ENCODE data around the gene SLIT1. TPM values are rescaled to one million over a fixed set of nuclear protein-coding genes. Genes with fewer than 3 reads are reported as not detected.
A peak's percentile ranks its signal among the peaks of the same experiment; 100 is the strongest.

Gene SLIT1
- total and polyA plus RNA-seq, 2 of the 8 experiments (the other 6 are each of a cell fraction or from before 2014, with no cell fraction given): 0.70 to 0.88 TPM

DNA sequence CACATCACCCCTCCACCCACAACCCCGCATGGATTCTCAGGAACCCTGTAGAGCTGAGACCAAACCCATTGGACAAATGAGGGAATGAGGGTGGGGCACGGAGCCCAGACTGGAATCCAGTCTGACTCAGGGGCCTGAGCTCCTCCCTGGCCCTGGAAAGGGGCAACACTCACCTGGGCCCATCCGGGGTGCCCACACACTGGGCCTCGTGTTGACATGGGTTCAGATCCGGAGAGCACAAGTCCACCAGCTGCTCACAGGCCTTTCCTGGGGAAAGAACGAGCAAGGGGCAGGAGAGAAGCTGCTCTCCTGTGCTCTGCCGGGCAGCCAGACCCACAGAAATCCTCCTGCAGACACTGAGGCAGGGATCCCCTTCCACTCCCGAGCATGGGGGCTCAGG, 172.2 kb downstream of the SLIT1 start:
- Histone ChIP-seq H2AK5ac (ENCODE audit: low read depth, low read length) (no peak overlapping the region), H2AFZ (ENCODE audit: low read length) (no peak overlapping the region), H3K23me2 (ENCODE audit: low read depth, low read length) (no peaks in the 10 kb centered on the region), H2BK5ac (ENCODE audit: low read depth, low read length) (no peak overlapping the region), H3K9me3 (ENCODE audit: insufficient read depth in 2 of 2, low read depth in 1 of 2, low read length in 1 of 2) (no peaks in the 10 kb centered on the region), H4K20me1 (replicated peaks in 1 of 2; ENCODE audit: control insufficient read depth in 1 of 2, insufficient read depth in 2 of 2, low read length in 2 of 2) (no peaks in the 10 kb centered on the region), H3K4me1 (replicated peaks in 1 of 4; ENCODE audit: control insufficient read depth in 3 of 4, insufficient read depth in 4 of 4, low read length in 3 of 4) (no peaks in the 10 kb centered on the region), H2BK12ac (ENCODE audit: low read depth, low read length) (no peak overlapping the region), H2BK15ac (ENCODE audit: low read length) (no peak overlapping the region), H3K79me1 (ENCODE audit: low read depth, low read length) (no peaks in the 10 kb centered on the region; the same call in 1 of the 2 replicates), H3K4me3 (ENCODE audit: extremely low read depth in 1 of 4, insufficient read depth in 2 of 4, low read depth in 3 of 4, low read length in 4 of 4) (no peak overlapping the region), H4K8ac (ENCODE audit: extremely low read depth, insufficient read depth, low read length) (0 out of 2 replicates have a peak overlapping the region, but pooled peaks have one; percentile 3), H4K5ac (ENCODE audit: insufficient read length, low read depth, low read length) (no peak overlapping the region), H3K23ac (ENCODE audit: insufficient read length) (no peak overlapping the region), H3K9ac (replicated peaks in 1 of 4; ENCODE audit: extremely low read depth in 1 of 4, low read depth in 3 of 4, low read length in 3 of 4) (no peak overlapping the region), H3K79me2 (ENCODE audit: control insufficient read depth in 1 of 2, insufficient read depth in 2 of 2, low read length in 2 of 2) (no peaks in the 10 kb centered on the region), H3K14ac (ENCODE audit: insufficient read length) (no peak overlapping the region), H4K91ac (replicated peaks; ENCODE audit: insufficient read length, low read length) (no peak overlapping the region), H3K27me3 (replicated peaks in 1 of 4; ENCODE audit: control insufficient read depth in 3 of 4, extremely low read depth in 1 of 4, insufficient read depth in 3 of 4, low read length in 3 of 4) (no peaks in the 10 kb centered on the region), H3K4ac (replicated peaks; ENCODE audit: insufficient read length, low read depth, low read length) (no peak overlapping the region), H3K4me2 (ENCODE audit: insufficient read depth in 1 of 2, low read depth in 2 of 2, low read length in 2 of 2) (no peak overlapping the region), H3K18ac (ENCODE audit: extremely low read depth, low read length) (no peak overlapping the region), H2BK120ac (replicated peaks; ENCODE audit: low read depth, low read length) (no peak overlapping the region), H3K36me3 (ENCODE audit: control insufficient read depth in 2 of 4, insufficient read depth in 4 of 4, low read length in 3 of 4) (no peaks in the 10 kb centered on the region), H3K56ac (replicated peaks; ENCODE audit: insufficient read length, low read depth, low read length) (no peak overlapping the region), H3K27ac (ENCODE audit: low read depth, low read length) (no peak overlapping the region), H2BK20ac (ENCODE audit: low read length) (no peak overlapping the region)
- DNase-seq (ENCODE audit: low read depth in 1 of 2, low spot score in 2 of 2): no peak
- TF ChIP-seq ASH2L (IDR thresholded peaks at IDR 0.05; ENCODE audit: low read length): no peak
- TF ChIP-seq CHD1 (IDR thresholded peaks at IDR 0.05; ENCODE audit: low read depth, low read length): no peak
- TF ChIP-seq SUZ12 (IDR thresholded peaks at IDR 0.05; ENCODE audit: low read length): no peak
- ChIA-PET CTCF (ENCODE audit: partially characterized antibody) (interaction anchor here (0.9 to 5.3 kb wide), 8 partner anchors 11 to 376 kb away, joined by 3 to 32 read pairs (median 4); no protein-coding TSS in a partner anchor), POLR2A (ENCODE audit: partially characterized antibody) (interaction anchor here (1.8 kb wide), 1 partner anchor 14 kb away, joined by 6 read pairs; no protein-coding TSS in a partner anchor)
- no peak for FAIRE-seq
- 88% methylated on average over 8 of the region's 8 CpGs; no CpG with 5 or more reads in 1 of the 2 experiments for WGBS, 2 experiments (ENCODE audit: extremely low coverage in 1 of 2, insufficient coverage in 1 of 2, insufficient read length in 1 of 2, insufficient replicate concordance in 2 of 2, low coverage in 1 of 2, low lambda C conversion rate in 2 of 2, missing lambda C conversion rate in 1 of 2)

All from H1 (cell line).